K562 (cell line): ENCODE results near the gene EEPD1. TPM values are rescaled to one million over a fixed set of nuclear protein-coding genes. Genes with fewer than 3 reads are reported as not detected.

Experiments used
- ATAC-seq: fragments of 200-7000 bp; cut with Tn5 transposase; 3 replicates; pipeline ENCODE4 v1.9.1; 2020; ENCODE audit warnings: moderate library complexity
- BruUV-seq: library from RNA; stranded (reverse); fragments of 400-500 nt; replicated peaks from 2 replicates; lab custom pipeline; 2021; lab: Mats Ljungman, UMichigan
- CTCF ChIA-PET: fragments of 300-600 bp; formaldehyde crosslinking; extraction: SDS; loops from one replicate; lab custom pipeline; 2021; ENCODE audit warnings: low intra/inter-chr PET ratio; lab: Yijun Ruan, JAX
- POLR2A ChIA-PET: fragments of 300-600, 350-650 bp; sonication (Branson Sonifier 250); formaldehyde crosslinking; extraction: SDS; loops from one replicate; lab custom pipeline; 2021; ENCODE audit warnings: antibody characterized with exemption, inconsistent platforms; lab: Yijun Ruan, JAX
- DNase-seq, 4 experiments: peaks; one replicate each; pipeline versions ENCODE4 v3.0.0 to v3.0.0-alpha.2; 2011 to 2018; ENCODE audit warnings: low spot score in 3 of 4, mixed read lengths in 3 of 4; ENCODE audit errors: extremely low read depth in 1 of 4
- FAIRE-seq: peaks from 2 replicates; lab custom pipeline; 2011; peaks lifted over from hg19 to GRCh38; lab: Jason Lieb, UNC
- H2AFZ ChIP-seq: 2 replicates; pipeline ENCODE4 v1.6.0; 2011; ENCODE audit warnings: low read depth, low read length, control low read depth, inconsistent platforms
- H3K27ac ChIP-seq: fragments of 200-600 bp; 3 replicates; pipeline ENCODE4 v1.8.0; 2011; ENCODE audit warnings: low read depth, mild to moderate bottlenecking, control low read depth, inconsistent platforms, low read length, moderate library complexity, mixed read lengths; ENCODE audit errors: extremely low read depth
- H3K27me3 ChIP-seq, 2 experiments: fragments of 300-600 bp in 1 of 2; 2 replicates in 1 of 2; 3 replicates in 1 of 2; pipeline versions ENCODE4 v1.6.0 to v1.8.0; 2011; ENCODE audit warnings: inconsistent platforms in 2 of 2, low read length in 2 of 2, mild to moderate bottlenecking in 1 of 2, mixed read lengths in 1 of 2, moderate library complexity in 1 of 2; ENCODE audit not compliant: control insufficient read depth in 2 of 2, insufficient read depth in 2 of 2
- H3K36me3 ChIP-seq: fragments of 300-600 bp; 3 replicates; pipeline ENCODE4 v1.8.0; 2011; ENCODE audit warnings: mild to moderate bottlenecking, low read length, inconsistent platforms; ENCODE audit not compliant: control insufficient read depth, insufficient read depth
- H3K4me1 ChIP-seq, 2 experiments: fragments of 200-600 bp in 1 of 2; replicated peaks in 1 of 2; 2 replicates in 1 of 2; 3 replicates in 1 of 2; pipeline versions ENCODE4 v1.5.1 to v1.8.0; 2011; ENCODE audit warnings: inconsistent platforms in 2 of 2, low read length in 2 of 2, mild to moderate bottlenecking in 1 of 2, mixed read lengths in 1 of 2, moderate library complexity in 1 of 2; ENCODE audit not compliant: control insufficient read depth in 2 of 2, insufficient read depth in 2 of 2
- H3K4me2 ChIP-seq: 2 replicates; pipeline ENCODE4 v1.6.1; 2011; ENCODE audit warnings: low read length, control low read depth, inconsistent platforms, mixed read lengths; ENCODE audit not compliant: insufficient read depth
- H3K4me3 ChIP-seq: fragments of 200-600 bp; sonication (generic), shearing (Covaris generic); 2 replicates; pipeline ENCODE4 v1.5.1; 2016; ENCODE audit warnings: control low read depth, inconsistent platforms
- H3K79me2 ChIP-seq: fragments of 200-600 bp; 3 replicates; pipeline ENCODE4 v1.8.0; 2011; ENCODE audit warnings: low read length, inconsistent platforms; ENCODE audit not compliant: control insufficient read depth, insufficient read depth
- H3K9ac ChIP-seq, 2 experiments: 2 replicates each; pipeline versions ENCODE4 v1.6.0 to v1.6.1; 2011; ENCODE audit warnings: low read depth in 2 of 2, low read length in 2 of 2, control low read depth in 1 of 2, inconsistent platforms in 1 of 2, mild to moderate bottlenecking in 1 of 2, mixed read lengths in 1 of 2; ENCODE audit not compliant: insufficient read depth in 1 of 2
- H3K9me1 ChIP-seq: one replicate; pipeline ENCODE4 v1.6.0; 2011; ENCODE audit warnings: inconsistent platforms, mild to moderate bottlenecking, low read length, moderate library complexity; ENCODE audit not compliant: control insufficient read depth, insufficient read depth
- H3K9me3 ChIP-seq: replicated peaks from 2 replicates; pipeline ENCODE4 v1.5.1; 2011; ENCODE audit warnings: low read depth, low read length, inconsistent platforms; ENCODE audit not compliant: control insufficient read depth, insufficient read depth
- H4K20me1 ChIP-seq: replicated peaks from 2 replicates; pipeline ENCODE4 v1.6.1; 2011; ENCODE audit warnings: low read length, inconsistent platforms, mixed read lengths; ENCODE audit not compliant: control insufficient read depth, insufficient read depth
- C11orf30 ChIP-seq: fragments of 450-650 bp; IDR thresholded peaks from 2 replicates; pipeline ENCODE4 v1.6.1; 2016; ENCODE audit warnings: low read depth, mild to moderate bottlenecking
- NFIC ChIP-seq: fragments of 450-650 bp; IDR thresholded peaks from 2 replicates; pipeline ENCODE4 v1.6.1; 2017; ENCODE audit warnings: mild to moderate bottlenecking, inconsistent platforms
- ZNF121 ChIP-seq: sonication (generic); formaldehyde crosslinking; conservative IDR thresholded peaks from 2 replicates; pipeline ENCODE4 v1.8.0; 2022; ENCODE audit warnings: missing genetic modification reagents
- ZNF143 ChIP-seq: sonication (generic); formaldehyde crosslinking; IDR thresholded peaks from 2 replicates; pipeline ENCODE4 v1.9.0; 2022; ENCODE audit warnings: mild to moderate bottlenecking, missing genetic modification reagents
- ZNF76 ChIP-seq: fragments of 250-450 bp; sonication (Bioruptor Pico); IDR thresholded peaks from 2 replicates; pipeline ENCODE4 v1.4.0; 2020; ENCODE audit warnings: mild to moderate bottlenecking, moderate library complexity, borderline replicate concordance
- WGBS: fragments of 100-300 bp; shearing (Covaris generic); methylation state at CpG from one replicate; pipeline ENCODE4 v1.1.6; 2016; ENCODE audit warnings: low coverage, mixed read lengths; ENCODE audit not compliant: insufficient coverage; ENCODE audit errors: missing lambda C conversion rate; 5-methylcytosine and 5-hydroxymethylcytosine counted together
- in situ Hi-C: fragments of 300-500 bp; cut with MboI; formaldehyde crosslinking; loops from 4 replicates; pipeline ENCODE4 v1.15.0; 2018; ENCODE audit warnings: inconsistent platforms, mixed read lengths
- intact Hi-C: fragments of 100-400 bp; cut with micrococcal nuclease; formaldehyde crosslinking; loops from 2 replicates; pipeline ENCODE4 v1.14.2; 2022
- polyA plus RNA-seq, 8 experiments: library from polyadenylated mRNA; depleted of rRNA in 4 of 8; stranded (reverse) in 5 of 8; unstranded in 3 of 8; fragments of >200 nt; fragmentation: Nextera tagmentation in 2 of 8; fragmentation: Illumina TruSeq in 1 of 8; extraction: Ambion mirVana in 2 of 8; extraction: Trizol in 1 of 8; gene quantifications; 2 replicates each; pipeline versions ENCODE4 v1.2.1 to v1.2.3, GENCODE V29; 2011 to 2014; ENCODE audit warnings: inconsistent platforms in 1 of 8, missing spikeins in 1 of 8
- total RNA-seq, 7 experiments: library from RNA; depleted of rRNA in 6 of 7; stranded (reverse); fragments of >200 nt in 6 of 7; fragmentation: Illumina TruSeq in 2 of 7; extraction: Trizol in 2 of 7; gene quantifications; 2 replicates each; pipeline versions ENCODE4 v1.2.1 to v1.2.3, GENCODE V29; 2011 to 2021; ENCODE audit warnings: low replicate concordance in 1 of 7
- TF ChIP-seq, protein P1 (sequence below): fragments of 450-650 bp; IDR thresholded peaks from 2 replicates; pipeline ENCODE4 v1.6.1; 2016; ENCODE audit warnings: low read depth
- TF ChIP-seq, protein P2 (sequence below): sonication (generic); formaldehyde crosslinking; IDR thresholded peaks from 2 replicates; pipeline ENCODE4 v1.8.0; 2022; ENCODE audit warnings: mild to moderate bottlenecking, missing genetic modification reagents, borderline replicate concordance

Gene EEPD1
- total and polyA plus RNA-seq, 9 of the 15 experiments (the other 6 are each of a cell fraction or from before 2014, with no cell fraction given), result 0.01 to 1.5 (median 0.74) TPM; not detected in 1

- TF ChIP-seq, protein P1, sequence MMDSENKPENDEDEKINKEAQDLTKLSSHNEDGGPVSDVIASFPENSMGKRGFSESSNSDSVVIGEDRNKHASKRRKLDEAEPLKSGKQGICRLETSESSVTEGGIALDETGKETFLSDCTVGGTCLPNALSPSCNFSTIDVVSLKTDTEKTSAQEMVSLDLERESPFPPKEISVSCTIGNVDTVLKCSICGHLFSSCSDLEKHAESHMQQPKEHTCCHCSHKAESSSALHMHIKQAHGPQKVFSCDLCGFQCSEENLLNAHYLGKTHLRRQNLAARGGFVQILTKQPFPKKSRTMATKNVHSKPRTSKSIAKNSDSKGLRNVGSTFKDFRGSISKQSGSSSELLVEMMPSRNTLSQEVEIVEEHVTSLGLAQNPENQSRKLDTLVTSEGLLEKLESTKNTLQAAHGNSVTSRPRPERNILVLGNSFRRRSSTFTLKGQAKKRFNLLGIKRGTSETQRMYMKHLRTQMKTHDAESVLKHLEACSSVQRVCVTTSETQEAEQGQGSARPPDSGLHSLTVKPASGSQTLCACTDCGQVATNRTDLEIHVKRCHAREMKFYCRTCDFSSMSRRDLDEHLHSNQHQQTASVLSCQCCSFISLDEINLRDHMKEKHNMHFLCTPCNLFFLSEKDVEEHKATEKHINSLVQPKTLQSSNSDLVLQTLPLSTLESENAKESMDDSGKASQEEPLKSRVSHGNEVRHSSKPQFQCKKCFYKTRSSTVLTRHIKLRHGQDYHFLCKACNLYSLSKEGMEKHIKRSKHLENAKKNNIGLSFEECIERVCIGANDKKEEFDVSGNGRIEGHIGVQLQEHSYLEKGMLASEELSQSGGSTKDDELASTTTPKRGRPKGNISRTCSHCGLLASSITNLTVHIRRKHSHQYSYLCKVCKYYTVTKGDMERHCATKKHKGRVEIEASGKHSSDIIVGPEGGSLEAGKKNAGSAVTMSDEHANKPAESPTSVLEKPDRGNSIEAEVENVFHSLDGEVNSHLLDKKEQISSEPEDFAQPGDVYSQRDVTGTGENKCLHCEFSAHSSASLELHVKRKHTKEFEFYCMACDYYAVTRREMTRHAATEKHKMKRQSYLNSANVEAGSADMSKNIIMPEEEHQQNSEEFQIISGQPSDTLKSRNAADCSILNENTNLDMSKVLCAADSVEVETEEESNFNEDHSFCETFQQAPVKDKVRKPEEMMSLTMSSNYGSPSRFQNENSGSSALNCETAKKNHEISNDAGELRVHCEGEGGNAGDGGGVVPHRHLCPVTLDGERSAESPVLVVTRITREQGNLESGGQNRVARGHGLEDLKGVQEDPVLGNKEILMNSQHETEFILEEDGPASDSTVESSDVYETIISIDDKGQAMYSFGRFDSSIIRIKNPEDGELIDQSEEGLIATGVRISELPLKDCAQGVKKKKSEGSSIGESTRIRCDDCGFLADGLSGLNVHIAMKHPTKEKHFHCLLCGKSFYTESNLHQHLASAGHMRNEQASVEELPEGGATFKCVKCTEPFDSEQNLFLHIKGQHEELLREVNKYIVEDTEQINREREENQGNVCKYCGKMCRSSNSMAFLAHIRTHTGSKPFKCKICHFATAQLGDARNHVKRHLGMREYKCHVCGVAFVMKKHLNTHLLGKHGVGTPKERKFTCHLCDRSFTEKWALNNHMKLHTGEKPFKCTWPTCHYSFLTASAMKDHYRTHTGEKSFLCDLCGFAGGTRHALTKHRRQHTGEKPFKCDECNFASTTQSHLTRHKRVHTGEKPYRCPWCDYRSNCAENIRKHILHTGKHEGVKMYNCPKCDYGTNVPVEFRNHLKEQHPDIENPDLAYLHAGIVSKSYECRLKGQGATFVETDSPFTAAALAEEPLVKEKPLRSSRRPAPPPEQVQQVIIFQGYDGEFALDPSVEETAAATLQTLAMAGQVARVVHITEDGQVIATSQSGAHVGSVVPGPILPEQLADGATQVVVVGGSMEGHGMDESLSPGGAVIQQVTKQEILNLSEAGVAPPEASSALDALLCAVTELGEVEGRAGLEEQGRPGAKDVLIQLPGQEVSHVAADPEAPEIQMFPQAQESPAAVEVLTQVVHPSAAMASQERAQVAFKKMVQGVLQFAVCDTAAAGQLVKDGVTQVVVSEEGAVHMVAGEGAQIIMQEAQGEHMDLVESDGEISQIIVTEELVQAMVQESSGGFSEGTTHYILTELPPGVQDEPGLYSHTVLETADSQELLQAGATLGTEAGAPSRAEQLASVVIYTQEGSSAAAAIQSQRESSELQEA, result no peak
- TF ChIP-seq, all 486 proteins: peak for 0
Measured at GRCh38 chr7:36313607-36314006, 160.6 kb downstream of the EEPD1 start (continued).

- peaks cover 0 to 25% of the 10 kb centered on the region in 2 experiments; a peak in 2 of 5 replicates for H3K27me3 ChIP-seq
- FAIRE-seq (no peak), ATAC-seq (no peak), DNase-seq (no peak)
- ChIA-PET CTCF (no interaction called here), POLR2A (no interaction called here)
- H3K27ac ChIP-seq, result no peak overlapping the region
- no TSS peak for BruUV-seq
- no peaks in the 10 kb centered on the region for H3K36me3 ChIP-seq
- no peaks in the 10 kb centered on the region for H3K9me1 ChIP-seq
- H2AFZ ChIP-seq, result no peak overlapping the region
- TF ChIP-seq ZNF143 (no peak), C11orf30 (no peak), NFIC (peak; percentile 26; the same call in 1 of the 2 replicates), ZNF121 (CRISPR knock-in tag) (no peak), ZNF76 (CRISPR knock-in tag) (no peak)
- TF ChIP-seq, protein P2, sequence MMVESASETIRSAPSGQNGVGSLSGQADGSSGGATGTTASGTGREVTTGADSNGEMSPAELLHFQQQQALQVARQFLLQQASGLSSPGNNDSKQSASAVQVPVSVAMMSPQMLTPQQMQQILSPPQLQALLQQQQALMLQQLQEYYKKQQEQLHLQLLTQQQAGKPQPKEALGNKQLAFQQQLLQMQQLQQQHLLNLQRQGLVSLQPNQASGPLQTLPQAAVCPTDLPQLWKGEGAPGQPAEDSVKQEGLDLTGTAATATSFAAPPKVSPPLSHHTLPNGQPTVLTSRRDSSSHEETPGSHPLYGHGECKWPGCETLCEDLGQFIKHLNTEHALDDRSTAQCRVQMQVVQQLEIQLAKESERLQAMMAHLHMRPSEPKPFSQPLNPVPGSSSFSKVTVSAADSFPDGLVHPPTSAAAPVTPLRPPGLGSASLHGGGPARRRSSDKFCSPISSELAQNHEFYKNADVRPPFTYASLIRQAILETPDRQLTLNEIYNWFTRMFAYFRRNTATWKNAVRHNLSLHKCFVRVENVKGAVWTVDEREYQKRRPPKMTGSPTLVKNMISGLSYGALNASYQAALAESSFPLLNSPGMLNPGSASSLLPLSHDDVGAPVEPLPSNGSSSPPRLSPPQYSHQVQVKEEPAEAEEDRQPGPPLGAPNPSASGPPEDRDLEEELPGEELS (CRISPR knock-in tag), result no peak
- no peak overlapping the region for H3K4me2 ChIP-seq
- H3K79me2 ChIP-seq, result no peaks in the 10 kb centered on the region
- no peak overlapping the region; a peak in 1 of 4 replicates for H3K9ac ChIP-seq
- 0% methylated on average over 2 of the region's 2 CpGs for WGBS
- intact Hi-C loops, result loop anchor here (10.0 kb wide), 1 partner anchor 870 kb away; no protein-coding TSS in a partner anchor
- in situ Hi-C loops, result no loop called here
- H4K20me1 ChIP-seq, result no peaks in the 10 kb centered on the region
- no peak overlapping the region for H3K4me3 ChIP-seq
- H3K9me3 ChIP-seq, result no peaks in the 10 kb centered on the region
- H3K4me1 ChIP-seq, result peaks cover 0 to 8% of the 10 kb centered on the region in 2 experiments; a peak in 2 of 5 replicates
Measured at GRCh38 chr7:36314491-36314890, 161.4 kb downstream of the EEPD1 start.
